OCI-LY7 (cell line): Measurements from ENCODE around the gene GTPBP4. TPM values are rescaled to one million over a fixed set of nuclear protein-coding genes. Genes with fewer than 3 reads are reported as not detected.

ENCODE experiments used
- BruUV-seq: library from RNA; stranded (reverse); fragments of 400-500 nt; replicated peaks from 2 replicates; lab custom pipeline; 2021; lab: Mats Ljungman, UMichigan
- CTCF ChIA-PET: fragments of 300-600 bp; sonication (Branson Sonifier 250); formaldehyde crosslinking; loops from one replicate; lab custom pipeline; 2022; ENCODE audit warnings: antibody characterized with exemption; ENCODE audit not compliant: unreplicated experiment; lab: Charles Lee
- POLR2A ChIA-PET: fragments of 300-600 bp; sonication (Branson Sonifier 250); formaldehyde crosslinking; loops from one replicate; lab custom pipeline; 2022; ENCODE audit warnings: antibody characterized with exemption; lab: Charles Lee
- DNase-seq: peaks from one replicate; pipeline ENCODE4 v3.0.0-alpha.2; 2015; ENCODE audit warnings: low spot score
- H2AFZ ChIP-seq: fragments of 200-600 bp; sonication (generic), shearing (Covaris generic); 2 replicates; pipeline ENCODE4 v1.6.1; 2014; ENCODE audit warnings: mild to moderate bottlenecking, antibody characterized with exemption, low read length, moderate library complexity
- H3K27ac ChIP-seq: fragments of 200-600 bp; sonication (generic); 2 replicates; pipeline ENCODE4 v1.5.1; 2014; ENCODE audit warnings: mixed run types, low read depth, mild to moderate bottlenecking, moderate library complexity, low read length, inconsistent platforms; ENCODE audit not compliant: poor library complexity, severe bottlenecking
- H3K36me3 ChIP-seq: fragments of 200-600 bp; sonication (generic); 2 replicates; pipeline ENCODE4 v1.6.1; 2014; ENCODE audit warnings: mild to moderate bottlenecking, antibody characterized with exemption, low read length, moderate library complexity, mixed read lengths; ENCODE audit not compliant: insufficient read depth
- H3K4me1 ChIP-seq: fragments of 200-600 bp; sonication (generic); 2 replicates; pipeline ENCODE4 v1.5.1; 2014; ENCODE audit warnings: mild to moderate bottlenecking, low read length; ENCODE audit not compliant: insufficient read depth, poor library complexity, severe bottlenecking
- H3K4me2 ChIP-seq: fragments of 200-600 bp; sonication (generic); 2 replicates; pipeline ENCODE4 v1.6.1; 2014; ENCODE audit warnings: mild to moderate bottlenecking, low read length
- H3K4me3 ChIP-seq: fragments of 200-600 bp; sonication (generic); 2 replicates; pipeline ENCODE4 v1.5.1; 2014; ENCODE audit warnings: mild to moderate bottlenecking, low read depth, low read length; ENCODE audit not compliant: poor library complexity, severe bottlenecking
- H3K79me2 ChIP-seq: fragments of 200-600 bp; sonication (generic); 2 replicates; pipeline ENCODE4 v1.6.1; 2016; ENCODE audit warnings: low read depth, mild to moderate bottlenecking, low read length, moderate library complexity, mixed read lengths; ENCODE audit not compliant: insufficient read depth
- H3K9me2 ChIP-seq: fragments of 200-600 bp; sonication (generic); 2 replicates; pipeline ENCODE4 v1.6.1; 2016; ENCODE audit warnings: mild to moderate bottlenecking, low read length, mixed read lengths; ENCODE audit not compliant: insufficient read depth
- H3K9me3 ChIP-seq: fragments of 200-600 bp; sonication (generic); 2 replicates; pipeline ENCODE4 v1.6.1; 2014; ENCODE audit warnings: mild to moderate bottlenecking, mixed run types, low read length, mixed read lengths
- H4K20me1 ChIP-seq: fragments of 200-600 bp; sonication (generic); 2 replicates; pipeline ENCODE4 v1.6.1; 2014; ENCODE audit warnings: mild to moderate bottlenecking, antibody characterized with exemption, low read length, moderate library complexity, mixed read lengths; ENCODE audit not compliant: insufficient read depth
- EZH2phosphoT487 ChIP-seq: fragments of 200-600 bp; sonication (generic); IDR thresholded peaks from 2 replicates; pipeline ENCODE4 v1.6.1; 2018; ENCODE audit warnings: low read depth, borderline replicate concordance, mild to moderate bottlenecking, mixed run types, antibody characterized with exemption, low read length, moderate library complexity, mixed read lengths
- intact Hi-C: fragments of 100-400 bp; cut with micrococcal nuclease; formaldehyde crosslinking; loops from one replicate; pipeline ENCODE4 v1.10.0; 2022; ENCODE audit not compliant: unreplicated experiment
- total RNA-seq, 2 experiments: library from RNA; depleted of rRNA in 1 of 2; stranded (reverse); fragments of >200 nt in 1 of 2; shearing (Covaris generic) in 1 of 2; gene quantifications; 2 replicates each; pipeline ENCODE4 v1.2.3, GENCODE V29; 2014 to 2022
- TF ChIP-seq, protein P1 (sequence below): fragments of 200-600 bp; sonication (generic); conservative IDR thresholded peaks from 2 replicates; pipeline ENCODE4 v1.5.1; 2014; ENCODE audit warnings: mild to moderate bottlenecking, antibody characterized with exemption, low read length, moderate library complexity, mixed read lengths

GTPBP4 gene
- total RNA-seq, 2 experiments from 2014 or later: 61.0 to 108 TPM

DNA sequence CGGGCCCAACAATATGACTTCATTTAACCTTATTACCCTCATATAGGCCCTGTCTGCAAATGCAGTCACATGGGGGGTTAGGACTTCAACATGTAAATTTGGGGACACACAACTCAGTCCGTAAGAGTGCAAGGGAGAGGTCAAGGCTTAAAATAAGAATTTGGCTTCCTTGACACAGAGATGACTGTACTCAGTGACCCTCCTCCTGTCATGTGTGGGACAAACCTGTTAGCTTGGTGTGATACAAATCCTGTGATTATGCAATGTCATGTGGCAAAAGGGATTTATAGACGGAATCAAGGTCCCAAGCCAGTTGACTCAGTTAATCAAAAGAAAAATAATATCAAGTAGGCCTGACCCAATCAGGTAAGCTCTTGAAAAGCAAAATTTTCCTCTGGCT, 25.9 kb upstream of the GTPBP4 start:
- no peak for DNase-seq
- Histone ChIP-seq H2AFZ (no peak overlapping the region), H3K36me3 (no peaks in the 10 kb centered on the region), H3K4me3 (no peak overlapping the region), H3K9me3 (no peaks in the 10 kb centered on the region), H3K9me2 (no peaks in the 10 kb centered on the region), H3K27ac (no peak overlapping the region), H4K20me1 (no peaks in the 10 kb centered on the region), H3K79me2 (no peaks in the 10 kb centered on the region), H3K4me2 (no peak overlapping the region), H3K4me1 (no peaks in the 10 kb centered on the region)
- CTCF ChIA-PET: no interaction called here
- BruUV-seq: no TSS peak
- POLR2A ChIA-PET: interaction anchor here (0.7 kb wide), 1 partner anchor 119 kb away, joined by 7 read pairs; no protein-coding TSS in a partner anchor
- intact Hi-C loops: no loop called here
- TF ChIP-seq, protein P1, sequence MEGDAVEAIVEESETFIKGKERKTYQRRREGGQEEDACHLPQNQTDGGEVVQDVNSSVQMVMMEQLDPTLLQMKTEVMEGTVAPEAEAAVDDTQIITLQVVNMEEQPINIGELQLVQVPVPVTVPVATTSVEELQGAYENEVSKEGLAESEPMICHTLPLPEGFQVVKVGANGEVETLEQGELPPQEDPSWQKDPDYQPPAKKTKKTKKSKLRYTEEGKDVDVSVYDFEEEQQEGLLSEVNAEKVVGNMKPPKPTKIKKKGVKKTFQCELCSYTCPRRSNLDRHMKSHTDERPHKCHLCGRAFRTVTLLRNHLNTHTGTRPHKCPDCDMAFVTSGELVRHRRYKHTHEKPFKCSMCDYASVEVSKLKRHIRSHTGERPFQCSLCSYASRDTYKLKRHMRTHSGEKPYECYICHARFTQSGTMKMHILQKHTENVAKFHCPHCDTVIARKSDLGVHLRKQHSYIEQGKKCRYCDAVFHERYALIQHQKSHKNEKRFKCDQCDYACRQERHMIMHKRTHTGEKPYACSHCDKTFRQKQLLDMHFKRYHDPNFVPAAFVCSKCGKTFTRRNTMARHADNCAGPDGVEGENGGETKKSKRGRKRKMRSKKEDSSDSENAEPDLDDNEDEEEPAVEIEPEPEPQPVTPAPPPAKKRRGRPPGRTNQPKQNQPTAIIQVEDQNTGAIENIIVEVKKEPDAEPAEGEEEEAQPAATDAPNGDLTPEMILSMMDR: no peak
- TF ChIP-seq EZH2phosphoT487: no peak

GRCh38 chr10:963186-963585, 25.0 kb upstream of the GTPBP4 start:
- Histone ChIP-seq H3K4me1 (no peaks in the 10 kb centered on the region), H4K20me1 (no peaks in the 10 kb centered on the region), H3K79me2 (no peaks in the 10 kb centered on the region), H3K4me2 (no peak overlapping the region), H3K36me3 (no peaks in the 10 kb centered on the region), H3K9me2 (no peaks in the 10 kb centered on the region), H3K4me3 (no peak overlapping the region), H2AFZ (no peak overlapping the region), H3K27ac (no peak overlapping the region), H3K9me3 (no peaks in the 10 kb centered on the region)
- ChIA-PET POLR2A (interaction anchor here (0.6 kb wide), 1 partner anchor 14 kb away, joined by 3 read pairs; no protein-coding TSS in a partner anchor), CTCF (no interaction called here)
- TF ChIP-seq, protein P1: no peak
- TF ChIP-seq EZH2phosphoT487: no peak
- BruUV-seq: no TSS peak
- intact Hi-C loops: no loop called here
- no peak for DNase-seq

DNA sequence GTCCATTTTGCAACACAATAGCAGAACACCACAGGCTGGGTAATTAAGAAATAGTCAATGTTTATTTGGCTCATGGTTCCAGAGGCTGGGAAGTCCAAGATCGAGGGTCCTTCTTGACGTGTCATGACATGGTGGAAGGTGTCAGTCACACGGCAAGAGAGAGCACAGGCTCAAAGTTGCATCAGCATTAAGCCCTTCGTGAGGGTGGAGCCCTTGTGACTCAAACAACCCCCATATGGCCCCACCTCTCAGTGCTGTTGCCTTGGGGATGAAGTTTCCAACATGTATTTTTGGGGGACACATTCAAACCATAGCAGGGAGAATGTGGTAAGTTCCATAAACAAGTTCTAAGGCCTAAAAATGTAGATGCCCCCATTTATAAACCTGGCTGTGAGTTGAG, 24.6 kb upstream of the GTPBP4 start:
- BruUV-seq: no TSS peak
- no peak for DNase-seq
- Histone ChIP-seq H4K20me1 (no peaks in the 10 kb centered on the region), H3K4me1 (no peaks in the 10 kb centered on the region), H3K9me3 (no peaks in the 10 kb centered on the region), H3K36me3 (no peaks in the 10 kb centered on the region), H3K27ac (no peak overlapping the region), H2AFZ (no peak overlapping the region), H3K4me2 (no peak overlapping the region), H3K79me2 (no peaks in the 10 kb centered on the region), H3K9me2 (no peaks in the 10 kb centered on the region), H3K4me3 (no peak overlapping the region)
- TF ChIP-seq, protein P1: no peak
- no peak for TF ChIP-seq EZH2phosphoT487
- intact Hi-C loops: no loop called here
- ChIA-PET CTCF (no interaction called here), POLR2A (no interaction called here)
